HFFc6 (cell line): ENCODE data around the gene ATG14. TPM values are rescaled to one million over a fixed set of nuclear protein-coding genes. Genes with fewer than 3 reads are reported as not detected.

Source experiments
- DNase-seq: peaks from one replicate; pipeline ENCODE4 v3.0.0-alpha.2; 2018
- H3K27ac Mint-ChIP-seq: 2 replicates; pipeline ENCODE4 v1.8.0; 2020; ENCODE audit warnings: mild to moderate bottlenecking, mixed read lengths
- H3K27me3 Mint-ChIP-seq: 2 replicates; pipeline ENCODE4 v1.8.0; 2021; ENCODE audit warnings: mild to moderate bottlenecking, moderate library complexity, mixed read lengths; ENCODE audit not compliant: insufficient read depth
- H3K36me3 Mint-ChIP-seq: 2 replicates; pipeline ENCODE4 v1.8.0; 2021; ENCODE audit warnings: low read depth, mixed read lengths
- H3K4me1 Mint-ChIP-seq: 2 replicates; pipeline ENCODE4 v1.8.0; 2020; ENCODE audit warnings: low read depth, mixed read lengths
- H3K4me3 Mint-ChIP-seq: 2 replicates; pipeline ENCODE4 v1.8.0; 2020; ENCODE audit warnings: mild to moderate bottlenecking, moderate library complexity, mixed read lengths
- H3K9me3 Mint-ChIP-seq: 2 replicates; pipeline ENCODE4 v1.8.0; 2020; ENCODE audit warnings: mild to moderate bottlenecking, mixed read lengths
- total RNA-seq, 6 experiments: library from RNA; stranded (reverse); fragmentation: NEBNext Ultra II Directional; extraction: Animal tissue kit (Norgen Biotek cat#: 25700); gene quantifications; 2 replicates in 1 of 6; 3 replicates in 5 of 6; pipeline ENCODE4 v1.2.3, GENCODE V29; 2021
- TF ChIP-seq, protein P1 (sequence below): fragments of 200-600 bp; sonication (generic); IDR thresholded peaks from 2 replicates; pipeline ENCODE4 v1.5.0; 2021; ENCODE audit warnings: antibody characterized with exemption, mild to moderate bottlenecking

The ATG14 gene
- total RNA-seq, 6 experiments from 2014 or later = 7.9 to 9.2 (median 8.5) TPM

DNA sequence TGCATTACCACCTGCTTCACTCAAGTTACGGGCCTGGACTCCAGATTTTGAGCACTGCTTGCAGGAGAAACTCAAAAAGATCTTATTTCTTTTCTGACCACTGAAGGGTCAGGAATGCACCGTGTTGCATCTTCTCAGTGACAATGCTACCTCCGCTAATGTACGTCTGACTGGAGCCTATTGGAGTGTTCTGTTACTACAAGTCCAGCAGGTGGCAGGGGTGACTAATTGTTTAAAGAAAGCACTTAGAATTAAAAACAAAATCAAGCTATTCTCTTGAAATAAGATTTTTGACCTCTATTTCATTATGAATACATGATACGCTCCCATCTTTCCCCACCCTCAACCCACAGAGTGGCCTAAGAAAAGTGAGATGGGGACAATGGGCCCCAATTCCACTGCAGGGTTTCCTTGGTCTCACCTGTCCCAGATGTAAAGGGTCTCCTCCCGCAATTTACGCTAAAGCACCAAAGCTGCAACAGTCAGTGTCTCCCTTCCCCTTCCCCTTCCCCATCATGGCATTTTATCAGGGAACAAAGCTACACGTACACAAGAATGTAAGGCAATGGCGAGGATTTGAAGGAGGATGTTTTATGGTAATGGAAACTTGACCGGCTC, 26.5 kb upstream of the ATG14 start:
- TF ChIP-seq, protein P1, sequence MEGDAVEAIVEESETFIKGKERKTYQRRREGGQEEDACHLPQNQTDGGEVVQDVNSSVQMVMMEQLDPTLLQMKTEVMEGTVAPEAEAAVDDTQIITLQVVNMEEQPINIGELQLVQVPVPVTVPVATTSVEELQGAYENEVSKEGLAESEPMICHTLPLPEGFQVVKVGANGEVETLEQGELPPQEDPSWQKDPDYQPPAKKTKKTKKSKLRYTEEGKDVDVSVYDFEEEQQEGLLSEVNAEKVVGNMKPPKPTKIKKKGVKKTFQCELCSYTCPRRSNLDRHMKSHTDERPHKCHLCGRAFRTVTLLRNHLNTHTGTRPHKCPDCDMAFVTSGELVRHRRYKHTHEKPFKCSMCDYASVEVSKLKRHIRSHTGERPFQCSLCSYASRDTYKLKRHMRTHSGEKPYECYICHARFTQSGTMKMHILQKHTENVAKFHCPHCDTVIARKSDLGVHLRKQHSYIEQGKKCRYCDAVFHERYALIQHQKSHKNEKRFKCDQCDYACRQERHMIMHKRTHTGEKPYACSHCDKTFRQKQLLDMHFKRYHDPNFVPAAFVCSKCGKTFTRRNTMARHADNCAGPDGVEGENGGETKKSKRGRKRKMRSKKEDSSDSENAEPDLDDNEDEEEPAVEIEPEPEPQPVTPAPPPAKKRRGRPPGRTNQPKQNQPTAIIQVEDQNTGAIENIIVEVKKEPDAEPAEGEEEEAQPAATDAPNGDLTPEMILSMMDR = peak; percentile 79
- no peak overlapping the region for H3K4me3 Mint-ChIP-seq
- DNase-seq = peak; percentile 53
- H3K36me3 Mint-ChIP-seq = no peaks in the 10 kb centered on the region
- H3K4me1 Mint-ChIP-seq = no peaks in the 10 kb centered on the region
- H3K9me3 Mint-ChIP-seq = no peaks in the 10 kb centered on the region
- H3K27me3 Mint-ChIP-seq = peaks cover 3% of the 10 kb centered on the region; the same call in 1 of the 2 replicates
- H3K27ac Mint-ChIP-seq = no peak overlapping the region

DNA sequence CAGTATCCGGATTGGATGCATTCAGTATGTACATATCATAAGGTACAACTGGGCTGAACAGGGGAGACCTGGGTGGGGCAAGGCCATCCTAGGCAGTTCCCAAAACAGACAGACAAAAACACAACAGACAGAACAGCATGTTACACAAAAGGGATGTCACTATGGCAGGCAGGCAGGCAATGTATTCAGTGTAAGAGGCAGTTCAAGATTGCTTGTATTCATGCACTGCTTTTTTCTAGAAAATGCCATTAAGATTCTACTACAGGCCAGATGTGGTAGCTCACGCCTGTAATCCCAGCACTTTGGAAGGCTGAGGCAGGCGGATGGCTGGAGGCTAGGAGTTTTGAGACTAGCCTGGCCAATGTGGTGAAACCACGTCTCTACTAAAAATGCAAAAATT, 25.3 kb upstream of the ATG14 start:
- H3K36me3 Mint-ChIP-seq = no peaks in the 10 kb centered on the region
- H3K4me1 Mint-ChIP-seq = no peaks in the 10 kb centered on the region
- TF ChIP-seq, protein P1 = no peak
- no peak for DNase-seq
- H3K4me3 Mint-ChIP-seq = no peak overlapping the region
- H3K27me3 Mint-ChIP-seq = peaks cover 2% of the 10 kb centered on the region; the same call in 1 of the 2 replicates
- H3K27ac Mint-ChIP-seq = no peak overlapping the region
- no peaks in the 10 kb centered on the region for H3K9me3 Mint-ChIP-seq

- H3K36me3 Mint-ChIP-seq = no peaks in the 10 kb centered on the region
- TF ChIP-seq, protein P1 = no peak
- H3K9me3 Mint-ChIP-seq = no peaks in the 10 kb centered on the region
Measured at GRCh38 chr14:55436519-55436918, 24.9 kb upstream of the ATG14 start.

GRCh38 chr14:55434805-55435174, 23.2 kb upstream of the ATG14 start:
- H3K27ac Mint-ChIP-seq = no peak overlapping the region
- no peaks in the 10 kb centered on the region for H3K9me3 Mint-ChIP-seq
- no peaks in the 10 kb centered on the region for H3K36me3 Mint-ChIP-seq
- no peak overlapping the region for H3K4me3 Mint-ChIP-seq
- TF ChIP-seq, protein P1 = no peak
- H3K27me3 Mint-ChIP-seq = peaks cover 2% of the 10 kb centered on the region; the same call in 1 of the 2 replicates
- DNase-seq = no peak
- peaks cover 3% of the 10 kb centered on the region; the same call in 1 of the 2 replicates for H3K4me1 Mint-ChIP-seq

More at GRCh38 chr14:55436519-55436918, 24.9 kb upstream of the ATG14 start:
- peaks cover 2% of the 10 kb centered on the region; the same call in 1 of the 2 replicates for H3K27me3 Mint-ChIP-seq
- H3K4me1 Mint-ChIP-seq = no peaks in the 10 kb centered on the region
- no peak overlapping the region for H3K4me3 Mint-ChIP-seq
- H3K27ac Mint-ChIP-seq = no peak overlapping the region
- no peak for DNase-seq

DNA sequence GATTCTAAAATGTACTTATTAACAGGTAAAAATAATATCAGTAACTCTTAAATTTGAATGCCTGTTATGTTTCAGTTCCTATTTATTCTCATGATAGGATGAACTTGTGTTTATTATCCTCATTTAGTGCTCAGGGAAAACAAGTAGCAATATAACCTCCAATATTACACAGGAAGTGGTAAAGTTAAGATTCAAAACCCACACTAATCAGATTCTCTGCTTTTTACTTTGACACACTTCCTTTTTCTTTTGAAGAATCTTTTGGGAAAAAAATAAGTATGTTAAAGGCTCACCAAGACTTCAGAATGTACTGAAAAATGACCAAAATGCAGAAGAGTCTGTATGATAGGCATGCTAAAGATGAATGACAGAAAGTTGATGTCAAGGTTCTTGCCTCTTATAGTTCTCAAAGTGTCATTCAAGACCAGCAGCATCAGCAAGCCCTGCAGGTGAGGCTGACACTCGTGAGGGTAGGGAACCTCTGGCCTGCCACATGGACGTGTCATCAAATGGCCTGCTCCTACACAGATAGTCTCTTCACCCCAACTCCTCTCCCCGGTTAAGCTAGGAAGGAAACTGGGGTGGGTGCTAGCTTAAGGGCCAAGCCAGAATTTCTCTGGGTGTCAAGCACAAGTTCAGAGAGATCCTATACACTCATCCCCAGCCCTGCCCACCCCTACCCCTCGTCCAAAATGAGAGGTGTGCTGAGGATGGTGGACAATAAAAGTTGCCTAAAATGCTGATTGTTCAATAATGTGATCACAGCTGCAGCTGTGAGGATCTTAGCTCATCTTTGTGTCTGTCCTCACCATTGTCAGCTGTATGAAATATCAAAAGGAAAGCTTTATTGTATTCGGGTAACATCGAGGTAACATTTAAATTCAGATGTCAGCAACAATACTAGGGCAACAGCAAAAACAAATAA, 22.5 kb upstream of the ATG14 start:
- no peak overlapping the region for H3K4me3 Mint-ChIP-seq

More for the DNA sequence above, 22.5 kb upstream of the ATG14 start:
- Mint-ChIP-seq H3K27me3 (peaks cover 2% of the 10 kb centered on the region), H3K27ac (no peak overlapping the region), H3K4me1 (peaks cover 4% of the 10 kb centered on the region; the same call in 1 of the 2 replicates), H3K9me3 (no peaks in the 10 kb centered on the region), H3K36me3 (no peaks in the 10 kb centered on the region)
- no peak for DNase-seq
- TF ChIP-seq, protein P1 = no peak
